D341Med (cell line): ENCODE data around the gene GJD2.

ENCODE experiments used
- DNase-seq: peaks from one replicate; pipeline ENCODE4 v3.0.0; 2012; ENCODE audit warnings: low spot score

GJD2 gene

DNA sequence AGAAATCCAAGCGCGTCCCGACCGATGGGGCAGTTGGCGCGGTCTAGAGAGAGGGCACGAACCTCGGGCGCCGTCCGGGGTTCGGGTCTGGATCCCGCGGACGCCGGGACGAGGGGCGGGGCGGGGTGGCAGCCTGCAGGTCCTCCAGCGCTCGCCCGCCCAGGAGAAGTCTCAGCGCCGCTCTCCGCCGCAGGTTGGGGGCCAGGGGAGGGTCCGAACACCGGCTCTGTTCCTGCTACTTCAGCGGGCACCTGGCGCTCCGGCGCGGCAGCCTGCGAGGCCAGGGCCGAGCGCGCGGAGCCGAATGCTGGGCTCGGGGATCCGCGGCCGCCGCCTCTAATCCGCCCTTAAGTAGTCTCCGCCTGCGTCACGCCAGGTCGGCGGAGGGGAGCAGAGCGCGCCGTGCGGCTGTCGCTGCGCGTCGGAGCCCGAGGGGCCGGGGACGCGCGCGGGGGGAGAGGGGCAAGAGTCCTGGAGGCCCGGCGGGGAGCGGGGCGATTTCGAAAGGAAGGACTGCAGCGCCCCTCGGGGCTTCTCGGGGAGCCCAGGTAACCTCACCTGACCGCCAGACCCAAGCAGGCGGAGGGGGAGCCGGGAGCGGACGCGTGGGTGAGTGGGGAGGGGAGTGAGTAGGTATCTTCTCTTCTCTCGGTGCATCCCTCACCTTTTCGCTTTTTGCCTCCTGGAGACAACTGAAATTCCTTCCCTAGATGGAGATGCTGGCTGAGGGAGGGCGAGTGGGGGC, at the start of gene GJD2:
GJD2 (minus strand) TSS at position 325 of the 745 bp plus-strand sequence. CDS start 510 bp downstream, outside the sequence.
- DNase-seq = peak; percentile 91

- DNase-seq = no peak
These were observed 49.3 kb upstream of the GJD2 start for GRCh38 chr15:34804113-34804512.

GRCh38 chr15:34802803-34803750, 48.3 kb upstream of the GJD2 start:
- no peak for DNase-seq

GRCh38 chr15:34802371-34802770, 47.6 kb upstream of the GJD2 start:
- no peak for DNase-seq

- DNase-seq = peak; percentile 90
These were observed 44.6 kb upstream of the GJD2 start for GRCh38 chr15:34799149-34800101.

GRCh38 chr15:34796847-34797435, 42.1 kb upstream of the GJD2 start:
- DNase-seq = no peak

- no peak for DNase-seq
These were observed 40.7 kb upstream of the GJD2 start, which contains the start of gene ACTC1 for GRCh38 chr15:34795267-34796081. ACTC1 (minus strand) TSS chr15:34795549; CDS start chr15:34794808, 741 bp downstream.

GRCh38 chr15:34794590-34795206, 39.9 kb upstream of the GJD2 start:
- no peak for DNase-seq

DNA sequence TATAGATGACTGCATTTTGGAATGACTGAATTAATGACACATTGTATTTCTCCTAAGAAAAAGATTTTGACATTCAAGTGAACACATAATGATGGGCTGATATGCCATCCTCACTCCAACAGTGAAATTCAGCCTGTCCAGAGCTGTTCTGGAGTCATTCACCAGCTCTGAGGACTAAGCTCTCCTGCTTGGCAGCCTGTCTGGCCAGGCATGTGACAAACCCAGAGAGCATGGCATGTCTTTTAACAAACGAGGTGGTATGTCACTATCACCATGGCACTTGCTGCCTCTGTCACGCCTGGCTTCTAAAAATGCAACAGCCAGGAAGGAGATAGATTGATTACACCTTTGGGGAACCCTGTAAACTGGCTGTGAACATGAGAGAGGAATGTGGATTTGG, 39.1 kb upstream of the GJD2 start:
- DNase-seq = no peak

DNA sequence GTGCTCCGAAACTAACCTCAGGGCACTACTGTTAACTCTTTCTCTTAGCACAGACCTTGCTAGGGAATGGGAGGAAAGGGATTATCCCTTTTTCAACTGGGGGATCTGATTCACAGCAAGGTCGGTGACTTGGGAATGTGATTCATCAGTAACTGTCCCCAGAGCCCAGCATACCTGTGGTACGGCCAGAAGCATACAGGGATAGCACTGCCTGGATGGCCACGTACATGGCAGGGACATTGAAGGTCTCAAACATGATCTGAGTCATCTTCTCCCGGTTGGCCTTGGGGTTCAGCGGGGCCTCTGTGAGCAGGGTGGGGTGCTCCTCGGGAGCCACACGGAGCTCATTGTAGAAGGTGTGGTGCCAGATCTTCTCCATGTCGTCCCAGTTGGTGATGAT, 38.3 kb upstream of the GJD2 start:
- DNase-seq = no peak

DNA sequence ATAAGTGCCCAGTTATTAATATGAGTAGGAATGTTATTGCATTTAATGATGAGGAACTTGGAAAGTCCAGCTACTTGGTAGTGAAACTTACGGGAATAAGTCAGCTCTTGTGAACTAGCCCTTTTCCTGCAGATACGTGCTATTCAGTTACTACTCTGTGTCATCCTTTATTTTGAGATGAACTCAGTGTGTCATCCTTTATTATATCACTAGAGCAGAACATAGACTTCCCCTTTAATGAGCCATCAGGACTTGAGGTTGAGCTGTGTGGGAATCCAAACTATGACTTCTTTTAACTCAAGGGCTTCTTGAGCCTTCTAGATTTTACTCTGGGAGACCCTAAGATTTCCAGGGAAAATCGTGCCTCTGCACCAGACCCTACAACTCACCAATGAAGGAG, 36.9 kb upstream of the GJD2 start:
- DNase-seq = no peak

DNA sequence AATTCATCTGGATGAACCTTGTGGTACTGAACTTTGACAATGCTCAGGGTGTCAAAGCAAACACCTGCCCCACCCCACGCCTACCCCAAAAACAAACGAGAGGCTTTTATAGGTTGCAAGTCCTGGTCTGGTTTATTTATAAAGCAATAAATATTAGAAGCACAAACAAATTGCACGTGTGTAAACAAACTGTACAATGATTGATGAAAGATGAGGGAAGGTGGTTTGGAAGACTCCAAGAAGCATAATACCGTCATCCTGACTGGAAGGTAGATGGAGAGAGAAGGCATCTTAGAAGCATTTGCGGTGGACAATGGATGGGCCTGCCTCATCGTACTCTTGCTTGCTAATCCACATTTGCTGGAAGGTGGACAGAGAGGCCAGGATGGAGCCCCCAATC, 35.3 kb upstream of the GJD2 start:
- DNase-seq = no peak

- DNase-seq = no peak
These were observed 34.5 kb upstream of the GJD2 start for GRCh38 chr15:34789326-34789725.

- no peak for DNase-seq
These were observed 31.4 kb upstream of the GJD2 start for GRCh38 chr15:34786206-34786605.

- DNase-seq = no peak
These were observed 29.2 kb upstream of the GJD2 start for GRCh38 chr15:34783991-34784390.

DNA sequence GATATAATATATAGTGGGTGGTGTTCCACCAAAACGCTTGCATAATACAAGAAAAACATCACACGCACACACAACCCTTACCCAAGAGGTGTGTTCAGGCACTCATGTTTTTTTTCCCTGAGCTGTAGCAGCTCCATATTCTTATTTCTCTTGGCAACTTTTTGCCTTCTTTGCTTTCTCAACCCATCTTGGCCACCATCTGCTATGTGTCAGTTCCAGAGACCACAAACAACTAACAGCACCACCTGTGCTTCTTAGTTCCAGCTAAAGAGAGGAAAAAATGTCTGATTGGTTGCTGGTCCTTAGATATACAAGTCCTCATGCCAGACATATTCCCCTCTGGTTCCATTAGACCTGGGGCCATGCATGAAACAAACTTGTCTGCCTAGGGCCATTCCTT, 28.6 kb upstream of the GJD2 start:
- DNase-seq = no peak

GRCh38 chr15:34782901-34783300, 28.1 kb upstream of the GJD2 start:
- no peak for DNase-seq

DNA sequence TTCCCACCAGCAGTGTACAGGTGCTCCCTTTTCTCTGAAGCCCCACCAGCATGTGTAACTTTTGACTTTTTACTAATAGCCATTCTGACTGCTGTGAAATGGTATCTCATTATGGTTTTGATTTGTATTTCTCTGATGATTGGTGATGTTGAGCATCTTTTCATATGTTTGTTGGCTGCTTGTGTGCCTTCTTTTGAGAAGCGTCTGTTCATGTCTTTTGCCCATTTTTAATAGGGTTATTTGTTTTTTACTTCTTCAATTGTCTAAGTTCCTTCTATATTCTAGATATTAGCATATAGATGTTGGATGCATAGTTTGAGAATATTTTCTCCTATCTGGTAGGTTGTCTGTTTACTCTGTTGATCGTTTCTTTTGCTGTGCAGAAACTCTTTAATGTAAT, 25.9 kb upstream of the GJD2 start:
- no peak for DNase-seq

- DNase-seq = no peak
These were observed 21.9 kb upstream of the GJD2 start for GRCh38 chr15:34776606-34777105.

GRCh38 chr15:34773917-34774316, 19.1 kb upstream of the GJD2 start:
- DNase-seq = no peak
